ENCODE data around the gene QTRT2. TPM values are rescaled to one million over a fixed set of nuclear protein-coding genes. Genes with fewer than 3 reads are reported as not detected.

Gene QTRT2
- 10 to 100 TPM; 16.4 to 19.7 (median 18.9) TPM for total RNA-seq

GRCh38 chr3:114056130-114057010 lies at the start of gene QTRT2, which contains the start of gene CCDC191:
QTRT2 (plus strand) TSS chr3:114056737; CDS start chr3:114065258, 8,521 bp downstream.
CCDC191 (minus strand) TSS chr3:114056526; CDS start chr3:114056466, 60 bp downstream.
- H3K4me1 ChIP-seq: peaks cover 23% of the 10 kb centered on the region
- no peaks in the 10 kb centered on the region for H3K9me3 ChIP-seq
- 0% methylated on average over 30 of the region's 49 CpGs for WGBS
- TF ChIP-seq EP300 (IDR thresholded peaks at IDR 0.05): no peak
- peak; percentile 49 to 87 (median 54) for TF ChIP-seq POLR2AphosphoS5 (IDR thresholded peaks at IDR 0.05)
- peak; percentile 99 for DNase-seq (ENCODE audit: low spot score in 2 of 2)
- peak within 1 kb of the TSS; percentile 71 for H3K4me3 ChIP-seq
- no peaks in the 10 kb centered on the region for H3K27me3 ChIP-seq
- H3K27ac ChIP-seq: peak within 1 kb of the TSS; percentile 66
- no peaks in the 10 kb centered on the region for H3K36me3 ChIP-seq

DNA sequence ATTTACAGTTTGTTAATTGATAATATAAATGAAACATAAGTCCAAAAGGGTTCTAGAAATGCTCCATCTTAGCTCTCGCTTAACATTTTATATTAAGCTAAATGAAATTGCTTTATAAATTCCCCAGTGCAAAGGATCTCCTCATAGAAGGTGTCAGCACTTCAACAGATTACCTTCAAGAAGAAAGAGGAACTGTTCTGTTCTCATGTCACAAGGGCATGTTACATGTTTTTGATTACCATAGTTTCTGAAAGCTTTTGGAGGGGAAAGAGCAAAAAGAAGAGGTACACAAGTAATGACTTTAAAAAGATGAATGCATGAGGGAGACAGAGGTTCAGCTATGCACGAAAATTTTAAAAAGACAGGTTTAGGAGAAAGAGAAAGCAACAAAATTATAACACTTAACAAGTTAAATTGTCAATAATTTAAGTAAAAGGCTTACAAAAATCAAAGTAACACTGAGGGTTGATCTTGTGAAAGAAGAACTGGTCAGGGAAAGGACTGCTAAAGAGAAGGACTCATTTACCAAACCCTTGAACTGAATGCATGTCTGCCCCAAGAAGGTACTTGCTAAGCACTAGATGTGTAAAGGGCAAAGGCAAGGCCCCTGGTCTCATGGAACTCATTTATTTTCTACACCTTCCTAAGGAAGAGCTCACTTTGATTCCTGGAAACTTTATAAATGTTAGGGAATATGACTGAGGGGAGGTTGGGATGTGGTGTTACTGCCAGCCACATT lies 45.3 kb upstream of the QTRT2 start:
- no peaks in the 10 kb centered on the region for H3K4me1 ChIP-seq
- H3K36me3 ChIP-seq: peaks cover 11% of the 10 kb centered on the region
- no peak overlapping the region for H3K27ac ChIP-seq
- H3K9me3 ChIP-seq: no peaks in the 10 kb centered on the region
- WGBS: 97% methylated on average over 2 of the region's 2 CpGs
- no peak for TF ChIP-seq POLR2A (IDR thresholded peaks at IDR 0.05)
- no peak for TF ChIP-seq EP300 (IDR thresholded peaks at IDR 0.05)
- TF ChIP-seq POLR2AphosphoS5 (IDR thresholded peaks at IDR 0.05): no peak
- no peak for TF ChIP-seq CTCF (IDR thresholded peaks at IDR 0.05)
- DNase-seq (ENCODE audit: low spot score in 2 of 2): no peak
- H3K4me3 ChIP-seq: no peak overlapping the region
- H3K27me3 ChIP-seq: no peaks in the 10 kb centered on the region

DNA sequence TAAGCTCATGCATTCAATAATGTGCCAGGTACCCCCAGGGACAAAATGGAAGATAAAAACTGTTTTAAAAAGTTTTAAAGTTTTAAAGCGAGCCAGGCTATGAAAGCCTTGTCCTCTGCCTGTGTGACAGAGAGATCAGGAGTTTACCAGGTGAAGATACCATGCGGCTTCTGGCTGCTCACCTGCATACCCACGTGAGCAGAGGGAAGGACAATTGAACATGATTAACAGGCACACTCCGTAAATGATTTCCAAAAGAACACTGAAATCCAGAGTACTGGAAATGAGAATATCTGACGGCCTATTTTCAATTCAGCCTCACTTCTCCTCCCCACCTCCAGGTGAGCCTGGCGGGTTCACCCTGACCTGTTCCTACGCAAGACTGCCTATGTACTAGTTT lies 42.3 kb upstream of the QTRT2 start:
- no peak overlapping the region for H3K4me3 ChIP-seq
- no peaks in the 10 kb centered on the region for H3K27me3 ChIP-seq
- H3K4me1 ChIP-seq: no peaks in the 10 kb centered on the region
- WGBS: 78% methylated on average over 7 of the region's 7 CpGs
- no peaks in the 10 kb centered on the region for H3K9me3 ChIP-seq
- TF ChIP-seq POLR2A (IDR thresholded peaks at IDR 0.05): no peak
- no peak overlapping the region for H3K27ac ChIP-seq
- DNase-seq (ENCODE audit: low spot score in 2 of 2): no peak
- peaks cover 5% of the 10 kb centered on the region for H3K36me3 ChIP-seq

GRCh38 chr3:114019486-114019885 lies 37.1 kb upstream of the QTRT2 start:
- no peak for TF ChIP-seq POLR2AphosphoS5 (IDR thresholded peaks at IDR 0.05)
- TF ChIP-seq POLR2A (IDR thresholded peaks at IDR 0.05): no peak
- TF ChIP-seq EP300 (IDR thresholded peaks at IDR 0.05): no peak
- no peak for TF ChIP-seq CTCF (IDR thresholded peaks at IDR 0.05)
- no peak for DNase-seq (ENCODE audit: low spot score in 2 of 2)
- no peaks in the 10 kb centered on the region for H3K27me3 ChIP-seq
- H3K9me3 ChIP-seq: no peaks in the 10 kb centered on the region
- WGBS: 99% methylated on average over 2 of the region's 2 CpGs
- H3K27ac ChIP-seq: no peak overlapping the region
- H3K36me3 ChIP-seq: no peaks in the 10 kb centered on the region
- no peak overlapping the region for H3K4me3 ChIP-seq
- H3K4me1 ChIP-seq: no peaks in the 10 kb centered on the region

DNA sequence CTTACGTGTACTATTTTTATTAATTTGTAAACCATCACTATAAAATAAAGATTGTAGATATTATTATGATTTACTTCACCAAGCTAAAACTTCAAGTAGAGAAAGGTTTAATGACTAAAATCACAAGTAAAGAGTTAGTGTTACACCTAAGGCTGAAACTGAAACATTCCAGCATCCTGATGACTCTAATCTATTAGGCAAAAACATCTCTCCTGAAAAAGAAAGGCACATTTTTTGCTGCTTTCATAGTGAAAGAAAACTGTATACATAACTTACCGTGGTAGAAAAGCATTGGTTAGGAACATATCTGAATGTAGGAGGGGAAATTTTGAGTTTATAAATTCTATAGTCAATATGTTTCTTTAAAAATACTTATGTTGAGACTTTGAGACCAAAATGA lies 35.6 kb upstream of the QTRT2 start:
- no peaks in the 10 kb centered on the region for H3K4me1 ChIP-seq
- WGBS: 91% methylated on average over 2 of the region's 2 CpGs
- TF ChIP-seq POLR2A (IDR thresholded peaks at IDR 0.05): no peak
- TF ChIP-seq CTCF (IDR thresholded peaks at IDR 0.05): no peak
- TF ChIP-seq EP300 (IDR thresholded peaks at IDR 0.05): no peak
- no peak for TF ChIP-seq POLR2AphosphoS5 (IDR thresholded peaks at IDR 0.05)
- no peaks in the 10 kb centered on the region for H3K36me3 ChIP-seq
- no peak overlapping the region for H3K27ac ChIP-seq
- H3K9me3 ChIP-seq: no peaks in the 10 kb centered on the region
- H3K4me3 ChIP-seq: no peak overlapping the region
- no peaks in the 10 kb centered on the region for H3K27me3 ChIP-seq
- no peak for DNase-seq (ENCODE audit: low spot score in 2 of 2)

Data from suprapubic skin (tissue), 4 donors.